HepG2 (cell line): ENCODE measurements around the gene SLC5A6. TPM values are rescaled to one million over a fixed set of nuclear protein-coding genes. Genes with fewer than 3 reads are reported as not detected.

Experiments used
- ARNT2 ChIP-seq: sonication (generic); formaldehyde crosslinking; IDR thresholded peaks from 2 replicates; pipeline ENCODE4 v1.8.0; 2022; ENCODE audit warnings: mild to moderate bottlenecking, low read depth, missing genetic modification reagents, moderate library complexity
- BCL6 ChIP-seq: IDR thresholded peaks from 2 replicates; pipeline ENCODE4 v1.6.1; 2016; ENCODE audit warnings: missing genetic modification reagents, missing compliant biosample characterization
- DRAP1 ChIP-seq: IDR thresholded peaks from 2 replicates; pipeline ENCODE4 v1.6.1; 2016; ENCODE audit warnings: missing genetic modification reagents, missing compliant biosample characterization
- GATAD2A ChIP-seq: IDR thresholded peaks from 2 replicates; pipeline ENCODE4 v1.6.1; 2016
- HMG20A ChIP-seq: IDR thresholded peaks from 2 replicates; pipeline ENCODE4 v1.6.1; 2016; ENCODE audit warnings: borderline replicate concordance
- KDM3A ChIP-seq: IDR thresholded peaks from 2 replicates; pipeline ENCODE4 v1.6.1; 2018; ENCODE audit warnings: low read depth, missing compliant biosample characterization
- LCORL ChIP-seq, 2 experiments: fragments of 450-650 bp in 1 of 2; sonication (generic) in 1 of 2; formaldehyde crosslinking in 1 of 2; IDR thresholded peaks; 2 replicates each; pipeline versions ENCODE4 v1.5.0 to v1.6.1; 2017 to 2020; ENCODE audit warnings: antibody characterized with exemption in 1 of 2, missing genetic modification reagents in 1 of 2
- NCOA2 ChIP-seq: sonication (generic); formaldehyde crosslinking; IDR thresholded peaks from 2 replicates; pipeline ENCODE4 v1.8.0; 2022; ENCODE audit warnings: inconsistent platforms
- PHF8 ChIP-seq: sonication (generic); formaldehyde crosslinking; IDR thresholded peaks from 2 replicates; pipeline ENCODE4 v1.5.0; 2020; ENCODE audit warnings: missing genetic modification reagents
- PRDM10 ChIP-seq: sonication (generic); formaldehyde crosslinking; IDR thresholded peaks from 2 replicates; pipeline ENCODE4 v1.4.0; 2020; ENCODE audit warnings: low read depth, missing genetic modification reagents
- RXRB ChIP-seq: IDR thresholded peaks from 2 replicates; pipeline ENCODE4 v1.6.1; 2016; ENCODE audit warnings: borderline replicate concordance, missing genetic modification reagents, missing compliant biosample characterization
- SIX1 ChIP-seq: sonication (generic); formaldehyde crosslinking; IDR thresholded peaks from 2 replicates; pipeline ENCODE4 v1.4.0; 2020; ENCODE audit warnings: missing genetic modification reagents, borderline replicate concordance
- SMAD3 ChIP-seq: sonication (generic); formaldehyde crosslinking; IDR thresholded peaks from 2 replicates; pipeline ENCODE4 v1.4.0; 2020; ENCODE audit warnings: missing genetic modification reagents
- SNAPC2 ChIP-seq: sonication (generic); formaldehyde crosslinking; IDR thresholded peaks from 2 replicates; pipeline ENCODE4 v1.8.1; 2022; ENCODE audit warnings: mild to moderate bottlenecking, missing genetic modification reagents
- SRSF1 ChIP-seq: fragments of 200-400 bp; formaldehyde crosslinking; optimal IDR thresholded peaks from 2 replicates; pipeline ENCODE3; 2017; ENCODE audit warnings: mild to moderate bottlenecking, low read depth, low read length, moderate library complexity
- TBX2 ChIP-seq: sonication (generic); formaldehyde crosslinking; IDR thresholded peaks from 2 replicates; pipeline ENCODE4 v1.5.0; 2020; ENCODE audit warnings: missing genetic modification reagents, mild to moderate bottlenecking, borderline replicate concordance
- TCF7 ChIP-seq: sonication (generic); IDR thresholded peaks from 2 replicates; pipeline ENCODE4 v1.6.1; 2016; ENCODE audit warnings: antibody characterized with exemption, low read depth
- TEF ChIP-seq: sonication (generic); formaldehyde crosslinking; IDR thresholded peaks from 2 replicates; pipeline ENCODE4 v1.5.0; 2020; ENCODE audit warnings: missing genetic modification reagents
- TOE1 ChIP-seq: sonication (generic); formaldehyde crosslinking; IDR thresholded peaks from 2 replicates; pipeline ENCODE4 v1.4.0; 2020; ENCODE audit warnings: mild to moderate bottlenecking, missing genetic modification reagents
- ZBTB37 ChIP-seq: sonication (generic); formaldehyde crosslinking; IDR thresholded peaks from 2 replicates; pipeline ENCODE4 v1.4.0; 2020; ENCODE audit warnings: mild to moderate bottlenecking, missing genetic modification reagents
- ZFP36L1 ChIP-seq: sonication (generic); formaldehyde crosslinking; IDR thresholded peaks from 2 replicates; pipeline ENCODE4 v1.8.0; 2022; ENCODE audit warnings: mild to moderate bottlenecking, missing genetic modification reagents, moderate library complexity
- ZNF232 ChIP-seq: sonication (generic); formaldehyde crosslinking; IDR thresholded peaks from 2 replicates; pipeline ENCODE4 v1.4.0; 2020; ENCODE audit warnings: missing genetic modification reagents, borderline replicate concordance
- ZNF605 ChIP-seq: sonication (generic); formaldehyde crosslinking; IDR thresholded peaks from 2 replicates; pipeline ENCODE4 v1.8.0; 2022; ENCODE audit warnings: mild to moderate bottlenecking, missing genetic modification reagents
- ZNF691 ChIP-seq: sonication (generic); formaldehyde crosslinking; IDR thresholded peaks from 2 replicates; pipeline ENCODE4 v1.4.0; 2020; ENCODE audit warnings: missing genetic modification reagents, low read depth, mild to moderate bottlenecking, borderline replicate concordance
- polyA plus RNA-seq, 8 experiments: library from polyadenylated mRNA; depleted of rRNA in 3 of 8; stranded (reverse) in 7 of 8; unstranded in 1 of 8; fragments of >200 nt; fragmentation: Illumina TruSeq in 4 of 8; extraction: Trizol in 4 of 8; gene quantifications; 2 replicates each; pipeline versions ENCODE4 v1.2.1 to v1.2.3, GENCODE V29; 2011 to 2016; ENCODE audit warnings: low read depth in 4 of 8, missing spikeins in 1 of 8, mixed read lengths in 1 of 8; ENCODE audit not compliant: insufficient read depth in 1 of 8
- total RNA-seq, 5 experiments: library from RNA; depleted of rRNA; stranded (reverse); fragments of >200 nt; fragmentation: Illumina TruSeq; extraction: Trizol; gene quantifications; 2 replicates each; pipeline ENCODE4 v1.2.3, GENCODE V29; 2016; ENCODE audit warnings: low read depth in 1 of 5

The SLC5A6 gene
- total and polyA plus RNA-seq, 2 of the 13 experiments (the other 11 are each of a cell fraction or from before 2014, with no cell fraction given): 135 to 417 TPM

- peak; percentile 76; the same call in 1 of the 2 replicates for TF ChIP-seq ZNF232 (CRISPR knock-in tag)
- peak; percentile 65 for TF ChIP-seq ZBTB37
- peak; percentile 32; the same call in 1 of the 2 replicates for TF ChIP-seq SIX1 (CRISPR knock-in tag)
- peak; percentile 65 for TF ChIP-seq PRDM10 (CRISPR knock-in tag)
- TF ChIP-seq TEF: 0 out of 2 replicates have a peak, but pooled peaks have one; percentile 46
- TF ChIP-seq NCOA2: peak; percentile 95
- peak; percentile 89 for TF ChIP-seq TCF7
- TF ChIP-seq SMAD3 (CRISPR knock-in tag): peak; percentile 98
- 0 out of 2 replicates have a peak, but pooled peaks have one; percentile 28 for TF ChIP-seq ARNT2 (CRISPR knock-in tag)
- peak; percentile 89 for TF ChIP-seq DRAP1 (CRISPR knock-in tag)
- peak; percentile 41; the same call in 1 of the 2 replicates for TF ChIP-seq ZNF605
- TF ChIP-seq TOE1 (CRISPR knock-in tag): no peak
- TF ChIP-seq ZFP36L1: peak; percentile 91; the same call in 1 of the 2 replicates
- peak; percentile 59 for TF ChIP-seq ZNF691 (CRISPR knock-in tag)
- no peak for TF ChIP-seq PHF8 (CRISPR knock-in tag)
- no peak for TF ChIP-seq LCORL (IDR thresholded peaks at IDR 0.05)
- peak; percentile 92 for TF ChIP-seq LCORL (CRISPR knock-in tag; IDR thresholded peaks at IDR 0.05)
- TF ChIP-seq KDM3A (CRISPR knock-in tag): peak; percentile 68; the same call in 1 of the 2 replicates
- peak; percentile 97 for TF ChIP-seq RXRB (CRISPR knock-in tag)
- peak; percentile 75 for TF ChIP-seq BCL6 (CRISPR knock-in tag)
- TF ChIP-seq GATAD2A: peak; percentile 100
- no peak for TF ChIP-seq SRSF1
- 0 out of 2 replicates have a peak, but pooled peaks have one; percentile 50 for TF ChIP-seq SNAPC2 (CRISPR knock-in tag)
- peak; percentile 97 for TF ChIP-seq HMG20A (CRISPR knock-in tag)
- peak; percentile 95 for TF ChIP-seq TBX2 (CRISPR knock-in tag)
These were observed 40.7 kb downstream of the SLC5A6 start (continued) for GRCh38 chr2:27171351-27171848.
